Memory B cell (primary cell): ENCODE measurements around the gene ZNF487.
"Not testable (repeated sequence)": the region's sequence is repeated elsewhere in the genome, so short reads cannot be mapped to it uniquely, and the experiment has no call there.

Experiments
- ATAC-seq: fragments of 150-1000 bp; cut with Tn5 transposase; 2 replicates; pipeline ENCODE4 v1.10.0; 2021; ENCODE audit warnings: low read depth, mild to moderate bottlenecking, moderate library complexity
- DNase-seq, 2 donors: peaks; one replicate each; pipeline ENCODE4 v3.0.0; 2022; ENCODE audit warnings: low spot score in 2 of 2
- H3K27ac Mint-ChIP-seq: one replicate; pipeline ENCODE4 v1.8.0; 2022; ENCODE audit warnings: mild to moderate bottlenecking, moderate library complexity, mixed read lengths
- H3K27me3 Mint-ChIP-seq: one replicate; pipeline ENCODE4 v1.8.0; 2022; ENCODE audit warnings: mixed read lengths
- H3K36me3 Mint-ChIP-seq: one replicate; pipeline ENCODE4 v1.8.0; 2022; ENCODE audit warnings: mild to moderate bottlenecking, mixed read lengths
- H3K4me1 Mint-ChIP-seq: one replicate; pipeline ENCODE4 v1.8.0; 2022; ENCODE audit warnings: mixed read lengths
- H3K4me3 Mint-ChIP-seq: one replicate; pipeline ENCODE4 v1.8.0; 2022; ENCODE audit warnings: mild to moderate bottlenecking, moderate library complexity, mixed read lengths
- H3K9me3 Mint-ChIP-seq: one replicate; pipeline ENCODE4 v1.8.0; 2022; ENCODE audit warnings: mixed read lengths

The ZNF487 gene

DNA sequence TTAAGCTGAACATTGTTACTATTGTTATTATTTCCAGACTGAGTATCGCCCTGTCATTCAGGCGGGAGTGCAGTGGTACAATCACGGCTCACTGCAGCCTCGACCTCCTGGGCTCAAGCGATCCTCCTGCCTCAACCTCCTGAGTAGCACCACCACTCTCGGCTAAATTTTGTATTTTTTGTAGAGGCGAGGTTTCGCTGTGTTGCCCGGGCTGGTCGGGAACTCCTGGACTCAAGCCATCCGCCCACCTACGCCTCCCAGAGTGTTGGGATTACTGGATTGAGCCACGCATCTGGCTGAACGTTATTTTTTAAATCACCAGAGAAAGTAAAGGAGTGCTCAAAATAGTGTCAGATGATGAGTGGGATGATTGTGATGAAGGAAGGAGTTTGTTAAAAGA is 26.6 kb upstream of the ZNF487 start:
- Mint-ChIP-seq H3K27me3 (no peaks in the 10 kb centered on the region), H3K4me3 (peak overlapping the region; percentile 98), H3K4me1 (peaks cover 21% of the 10 kb centered on the region), H3K27ac (peak overlapping the region; percentile 100), H3K9me3 (no peaks in the 10 kb centered on the region), H3K36me3 (peaks cover 1% of the 10 kb centered on the region)
- ATAC-seq (no peak), DNase-seq (no peak)

GRCh38 chr10:43411536-43411935 is 25.4 kb upstream of the ZNF487 start:
- Mint-ChIP-seq H3K36me3 (peaks cover 1% of the 10 kb centered on the region), H3K4me3 (no peak overlapping the region), H3K27me3 (no peaks in the 10 kb centered on the region), H3K27ac (no peak overlapping the region), H3K4me1 (peaks cover 18% of the 10 kb centered on the region), H3K9me3 (no peaks in the 10 kb centered on the region)
- DNase-seq (no peak), ATAC-seq (no peak)

- H3K27ac Mint-ChIP-seq, result no peak overlapping the region
- H3K4me3 Mint-ChIP-seq, result no peak overlapping the region
- H3K9me3 Mint-ChIP-seq, result no peaks in the 10 kb centered on the region
- no peak for DNase-seq
- peaks cover 11% of the 10 kb centered on the region for H3K4me1 Mint-ChIP-seq
- no peaks in the 10 kb centered on the region for H3K36me3 Mint-ChIP-seq
- no peaks in the 10 kb centered on the region for H3K27me3 Mint-ChIP-seq
- ATAC-seq, result no peak
Measured at GRCh38 chr10:43415544-43415943, 21.4 kb upstream of the ZNF487 start.

GRCh38 chr10:43417950-43418768 is 18.8 kb upstream of the ZNF487 start:
- Mint-ChIP-seq H3K27ac (peak overlapping the region; percentile 87), H3K27me3 (no peaks in the 10 kb centered on the region), H3K4me3 (peak overlapping the region; percentile 39), H3K36me3 (no peaks in the 10 kb centered on the region), H3K4me1 (peaks cover 17% of the 10 kb centered on the region), H3K9me3 (no peaks in the 10 kb centered on the region)
- no peak for DNase-seq
- peak; percentile 56 for ATAC-seq

- Mint-ChIP-seq H3K9me3 (no peaks in the 10 kb centered on the region), H3K4me3 (peak overlapping the region; percentile 92), H3K27me3 (no peaks in the 10 kb centered on the region), H3K36me3 (no peaks in the 10 kb centered on the region), H3K27ac (peak overlapping the region; percentile 93), H3K4me1 (peaks cover 17% of the 10 kb centered on the region)
- DNase-seq, result no peak
- ATAC-seq, result no peak
Measured at GRCh38 chr10:43419997-43420368, 16.9 kb upstream of the ZNF487 start.

DNA sequence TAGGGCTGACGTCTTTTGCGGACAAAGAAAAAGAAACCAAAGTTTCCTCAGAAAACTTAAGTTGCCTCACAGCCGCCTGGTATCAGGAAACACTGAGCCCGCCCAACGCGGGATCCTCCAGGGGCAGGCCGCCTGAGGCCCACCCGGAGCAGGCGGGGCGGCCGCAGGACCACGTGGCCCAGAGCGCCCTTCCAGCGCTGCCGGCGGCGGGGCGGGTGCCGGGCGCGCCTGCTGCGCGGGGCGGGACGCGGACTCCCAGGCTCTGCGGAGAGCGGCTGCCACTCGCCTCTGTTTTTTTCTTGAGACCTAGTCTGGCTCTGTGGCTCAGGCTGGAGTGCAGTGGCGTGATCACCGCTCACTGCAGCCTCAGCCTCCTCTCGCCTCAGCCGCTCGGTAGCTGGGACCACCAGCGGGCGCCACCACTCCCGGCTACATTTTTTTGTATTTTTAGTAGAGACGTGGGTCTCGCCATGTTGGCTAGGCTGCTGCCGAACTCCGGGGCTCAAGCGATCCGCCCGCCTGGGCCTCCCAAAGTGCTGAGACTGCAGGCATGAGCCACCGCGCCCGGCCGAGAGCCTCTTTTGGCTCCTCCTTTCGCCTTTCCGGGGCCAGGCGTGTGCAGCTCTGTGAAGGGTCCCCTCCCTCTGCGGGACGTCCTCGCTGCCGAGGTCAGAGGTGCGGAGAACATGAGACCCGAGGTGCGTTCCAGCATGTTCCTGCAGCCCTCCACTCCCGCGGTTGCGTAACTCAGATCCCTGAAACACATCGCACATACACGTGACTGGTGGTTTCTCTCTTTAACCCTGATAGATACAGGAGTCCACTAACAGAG is 16.3 kb upstream of the ZNF487 start:
- Mint-ChIP-seq H3K27me3 (no peaks in the 10 kb centered on the region), H3K27ac (peak overlapping the region; percentile 93), H3K4me1 (peaks cover 17% of the 10 kb centered on the region), H3K36me3 (no peaks in the 10 kb centered on the region), H3K9me3 (no peaks in the 10 kb centered on the region), H3K4me3 (peak overlapping the region; percentile 92)
- ATAC-seq, result peak; percentile 74
- DNase-seq, result peak in 1 of 2 donors; percentile 62

- ATAC-seq (no peak), DNase-seq (no peak)
- Mint-ChIP-seq H3K27me3 (no peaks in the 10 kb centered on the region), H3K36me3 (no peaks in the 10 kb centered on the region), H3K27ac (peak overlapping the region; percentile 93), H3K4me1 (peaks cover 17% of the 10 kb centered on the region), H3K4me3 (peak overlapping the region; percentile 92), H3K9me3 (no peaks in the 10 kb centered on the region)
Measured at GRCh38 chr10:43421201-43421507, 15.8 kb upstream of the ZNF487 start.

DNA sequence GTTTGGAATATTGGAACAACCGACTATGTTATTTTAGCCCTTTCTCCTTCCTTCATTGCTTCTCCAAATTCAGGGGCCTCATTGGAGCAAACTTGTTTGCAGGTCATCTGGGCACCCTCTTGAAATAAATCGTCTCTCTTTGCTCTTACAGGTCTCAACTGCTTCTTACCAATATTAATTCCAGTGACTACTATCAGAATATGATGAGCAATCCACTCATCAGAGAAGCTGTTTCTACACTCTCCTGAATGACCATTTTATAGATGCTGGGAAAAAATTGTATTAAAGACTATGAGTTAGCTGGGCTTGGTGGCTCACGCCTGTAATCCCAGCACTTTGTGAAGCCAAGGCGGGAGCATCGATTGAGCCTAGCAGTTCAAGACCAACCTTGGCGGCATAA is 15.4 kb upstream of the ZNF487 start:
- ATAC-seq (no peak), DNase-seq (no peak)
- Mint-ChIP-seq H3K36me3 (no peaks in the 10 kb centered on the region), H3K27me3 (no peaks in the 10 kb centered on the region), H3K9me3 (no peaks in the 10 kb centered on the region), H3K4me3 (peak overlapping the region; percentile 55), H3K4me1 (peaks cover 17% of the 10 kb centered on the region), H3K27ac (peak overlapping the region; percentile 93)

DNA sequence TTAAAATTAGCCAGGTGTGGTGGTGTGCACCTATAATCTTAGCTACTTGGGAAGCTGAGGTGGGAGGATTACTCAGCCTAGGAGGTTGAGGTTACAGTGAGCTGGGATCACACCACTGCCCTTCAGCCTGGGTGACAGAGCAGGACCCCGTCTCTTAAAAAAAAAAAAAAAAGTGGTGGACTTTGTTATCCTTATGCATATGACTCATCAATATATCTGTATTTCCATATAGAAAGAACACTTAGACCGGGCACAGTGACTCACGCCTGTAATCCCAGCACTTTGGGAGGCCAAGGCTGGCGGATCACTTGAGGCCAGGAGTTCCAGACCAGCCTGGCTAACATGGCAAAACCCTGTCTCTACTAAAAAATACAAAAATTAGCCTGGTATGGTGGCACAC is 15.0 kb upstream of the ZNF487 start:
- peaks cover 17% of the 10 kb centered on the region for H3K4me1 Mint-ChIP-seq
- peak overlapping the region; percentile 55 for H3K4me3 Mint-ChIP-seq
- not testable (repeated sequence) for DNase-seq, H3K27me3 Mint-ChIP-seq, H3K36me3 Mint-ChIP-seq, H3K9me3 Mint-ChIP-seq, ATAC-seq
- peak overlapping the region; percentile 93 for H3K27ac Mint-ChIP-seq

DNA sequence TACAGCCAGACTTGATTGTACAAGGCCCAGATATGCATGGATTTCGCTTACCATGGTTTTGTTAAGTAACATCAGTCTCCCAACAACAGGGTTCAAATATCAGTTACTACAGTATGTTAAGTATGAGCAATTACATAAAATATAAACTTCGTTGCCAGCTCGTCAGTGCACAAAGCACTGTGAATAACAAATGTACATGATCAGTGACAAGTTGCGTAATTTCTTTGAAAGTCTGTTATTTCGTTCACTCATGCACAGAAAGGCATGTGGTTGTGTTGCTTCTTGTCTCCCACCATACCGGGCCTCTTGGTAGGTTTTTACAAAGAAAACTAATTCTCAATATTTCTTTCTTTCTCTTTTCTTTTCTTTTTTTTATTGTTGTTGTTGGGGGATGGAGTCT is 12.5 kb upstream of the ZNF487 start:
- no peak for ATAC-seq
- no peak overlapping the region for H3K27ac Mint-ChIP-seq
- DNase-seq, result no peak
- peaks cover 9% of the 10 kb centered on the region for H3K4me1 Mint-ChIP-seq
- H3K36me3 Mint-ChIP-seq, result no peaks in the 10 kb centered on the region
- H3K27me3 Mint-ChIP-seq, result no peaks in the 10 kb centered on the region
- H3K9me3 Mint-ChIP-seq, result no peaks in the 10 kb centered on the region
- H3K4me3 Mint-ChIP-seq, result no peak overlapping the region

- H3K4me1 Mint-ChIP-seq, H3K9me3 Mint-ChIP-seq, H3K4me3 Mint-ChIP-seq, H3K36me3 Mint-ChIP-seq, ATAC-seq, H3K27me3 Mint-ChIP-seq, H3K27ac Mint-ChIP-seq, DNase-seq: not testable (repeated sequence)
Measured at GRCh38 chr10:43426476-43426875, 10.4 kb upstream of the ZNF487 start.

GRCh38 chr10:43427166-43427825 is 9.6 kb upstream of the ZNF487 start:
- no peaks in the 10 kb centered on the region for H3K36me3 Mint-ChIP-seq
- H3K27me3 Mint-ChIP-seq, result no peaks in the 10 kb centered on the region
- no peaks in the 10 kb centered on the region for H3K9me3 Mint-ChIP-seq
- ATAC-seq, result peak; percentile 92
- no peak for DNase-seq
- H3K4me1 Mint-ChIP-seq, result no peaks in the 10 kb centered on the region
- H3K27ac Mint-ChIP-seq, result peak overlapping the region; percentile 83
- H3K4me3 Mint-ChIP-seq, result peak overlapping the region; percentile 52

DNA sequence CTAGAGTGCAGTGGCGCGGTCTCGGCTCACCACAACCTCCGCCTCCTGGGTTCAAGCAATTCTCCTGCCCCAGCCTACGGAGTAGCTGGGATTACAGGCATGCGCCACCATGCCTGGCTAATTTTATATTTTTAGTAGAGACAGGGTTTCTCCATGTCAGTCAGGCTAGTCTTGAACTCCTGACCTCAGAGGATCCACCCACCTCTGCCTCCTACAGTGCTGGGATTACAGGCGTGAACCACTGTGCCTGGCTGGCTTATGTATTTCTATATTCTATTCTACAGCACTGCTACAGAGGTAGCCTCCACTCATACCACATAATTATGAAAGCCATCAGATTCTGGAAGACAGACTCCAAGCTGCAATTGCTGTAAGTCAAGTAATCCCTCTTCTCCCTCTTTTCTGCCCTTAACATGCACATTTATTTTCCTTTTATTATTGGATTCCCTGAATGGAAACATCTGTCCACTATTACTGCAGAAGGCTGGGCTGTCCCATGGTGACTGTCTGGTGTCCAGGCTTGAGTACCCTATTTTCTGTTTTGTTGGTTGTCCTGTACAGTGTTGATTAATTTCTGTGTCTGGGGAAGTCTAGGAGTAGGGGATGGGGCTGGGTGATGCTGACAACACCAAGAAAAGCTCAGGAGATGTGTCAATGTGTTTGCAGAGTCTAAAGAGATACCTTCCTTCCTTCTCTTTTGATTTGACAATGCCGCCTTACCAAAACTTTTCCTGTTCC is 5.8 kb upstream of the ZNF487 start:
- Mint-ChIP-seq H3K4me3 (no peak overlapping the region), H3K4me1 (no peaks in the 10 kb centered on the region), H3K27ac (no peak overlapping the region), H3K9me3 (no peaks in the 10 kb centered on the region), H3K27me3 (no peaks in the 10 kb centered on the region), H3K36me3 (peaks cover 2% of the 10 kb centered on the region)
- ATAC-seq (no peak), DNase-seq (no peak)
